T-cell (primary cell): ENCODE measurements around the gene HLA-DMB. TPM values are rescaled to one million over a fixed set of nuclear protein-coding genes. Genes with fewer than 3 reads are reported as not detected.

ENCODE experiments used
- ATAC-seq, 4 experiments: fragments of 200-7000 bp in 3 of 4; fragments of 150-1000 bp in 1 of 4; cut with Tn5 transposase; replicated peaks in 1 of 4; 1 replicate in 3 of 4; 2 replicates in 1 of 4; pipeline ENCODE4 v1.10.0; 2021; ENCODE audit warnings: moderate library complexity in 3 of 4, mild to moderate bottlenecking in 2 of 4, moderate number of reproducible peaks in 1 of 4
- CTCF ChIA-PET, 2 donors: fragments of 300-600 bp; sonication (Branson Sonifier 250); formaldehyde crosslinking; loops; one replicate each; lab custom pipeline; 2022; ENCODE audit warnings: antibody characterized with exemption in 2 of 2; lab: Charles Lee
- POLR2A ChIA-PET, 2 donors: fragments of 300-600 bp; sonication (Branson Sonifier 250); formaldehyde crosslinking; loops; one replicate each; lab custom pipeline; 2022; ENCODE audit warnings: antibody characterized with exemption in 2 of 2; lab: Charles Lee
- DNase-seq, 35 experiments: peaks; one replicate each; pipeline versions ENCODE4 v3.0.0 to v3.0.0-alpha.2; 2013 to 2023
- H3K27ac ChIP-seq: one replicate; pipeline ENCODE4 v1.5.1; 2013; ENCODE audit warnings: low read length
- H3K27me3 ChIP-seq, 2 experiments: replicated peaks in 1 of 2; 1 replicate in 1 of 2; 2 replicates in 1 of 2; pipeline versions ENCODE4 v1.6.1 to v1.7.0; 2013; ENCODE audit warnings: low read length in 1 of 2, mixed read lengths in 1 of 2; ENCODE audit not compliant: control insufficient read depth in 2 of 2, insufficient read depth in 2 of 2; ENCODE audit errors: extremely low read depth in 1 of 2
- H3K36me3 ChIP-seq, 2 donors: 1 replicate in 1 of 2; 2 replicates in 1 of 2; pipeline versions ENCODE4 v1.6.1 to v1.7.0; 2013; ENCODE audit warnings: low read length in 1 of 2; ENCODE audit not compliant: control insufficient read depth in 2 of 2, insufficient read depth in 1 of 2; ENCODE audit errors: extremely low read depth in 1 of 2
- H3K4me1 ChIP-seq, 2 experiments: 1 replicate in 1 of 2; 2 replicates in 1 of 2; pipeline versions ENCODE4 v1.6.1 to v1.7.0; 2013; ENCODE audit warnings: low read length in 2 of 2, mixed read lengths in 1 of 2; ENCODE audit not compliant: insufficient read depth in 2 of 2, control insufficient read depth in 1 of 2; ENCODE audit errors: extremely low read depth in 1 of 2
- H3K4me3 ChIP-seq, 2 donors: 1 replicate in 1 of 2; 2 replicates in 1 of 2; pipeline versions ENCODE4 v1.5.1 to v1.7.0; 2013; ENCODE audit warnings: mild to moderate bottlenecking in 2 of 2, low read length in 1 of 2, moderate library complexity in 1 of 2; ENCODE audit not compliant: control insufficient read depth in 1 of 2; ENCODE audit errors: extremely low read depth in 1 of 2
- H3K9me3 ChIP-seq: 2 replicates; pipeline ENCODE4 v1.7.0; 2013
- H3K27ac Mint-ChIP-seq, 2 donors: one replicate each; pipeline ENCODE4 v1.8.0; 2020 to 2021; ENCODE audit warnings: mild to moderate bottlenecking in 2 of 2, mixed read lengths in 2 of 2
- H3K27me3 Mint-ChIP-seq, 2 donors: one replicate each; pipeline ENCODE4 v1.8.0; 2021 to 2022; ENCODE audit warnings: mixed read lengths in 2 of 2
- H3K36me3 Mint-ChIP-seq: one replicate; pipeline ENCODE4 v1.8.0; 2021; ENCODE audit warnings: mixed read lengths
- H3K4me1 Mint-ChIP-seq, 3 donors: one replicate each; pipeline ENCODE4 v1.8.0; 2020 to 2022; ENCODE audit warnings: mixed read lengths in 3 of 3, mild to moderate bottlenecking in 1 of 3
- H3K4me3 Mint-ChIP-seq, 3 donors: one replicate each; pipeline ENCODE4 v1.8.0; 2020 to 2022; ENCODE audit warnings: mild to moderate bottlenecking in 3 of 3, mixed read lengths in 3 of 3, moderate library complexity in 3 of 3
- H3K9me3 Mint-ChIP-seq, 3 donors: one replicate each; pipeline ENCODE4 v1.8.0; 2020 to 2022; ENCODE audit warnings: mixed read lengths in 3 of 3
- WGBS: methylation state at CpG from one replicate; pipeline ENCODE4 v1.1.5; 2013; ENCODE audit warnings: missing lambda C conversion rate; ENCODE audit not compliant: insufficient coverage; 5-methylcytosine and 5-hydroxymethylcytosine counted together
- total RNA-seq, 35 experiments: library from RNA in 6 of 35; stranded (reverse) in 6 of 35; fragments of 120-200 nt in 1 of 35; gene quantifications; one replicate each; pipeline versions ENCODE4 v1.2.1 to v1.2.4 and lab custom pipeline; 2013 to 2026

The HLA-DMB gene
- total RNA-seq, 5 donors from 2014 or later (not counting 1 experiment from before 2014, with no cell fraction given): 8.8 to 30.6 (median 10.6) TPM

- peaks cover 34 to 70% (median 45%) of the 10 kb centered on the region in 3 donors for H3K4me1 Mint-ChIP-seq
- H3K4me1 ChIP-seq: peaks cover 20 to 52% of the 10 kb centered on the region in 2 experiments
Measured at GRCh38 chr6:32973144-32974015, 32.6 kb upstream of the HLA-DMB start.

GRCh38 chr6:32972353-32973143 is 31.7 kb upstream of the HLA-DMB start:
- H3K36me3 Mint-ChIP-seq: peaks cover 56% of the 10 kb centered on the region
- H3K4me1 Mint-ChIP-seq: peaks cover 30 to 69% (median 40%) of the 10 kb centered on the region in 3 donors
- peak overlapping the region; percentile 99 for H3K27ac Mint-ChIP-seq
- H3K4me1 ChIP-seq: peaks cover 20 to 45% of the 10 kb centered on the region in 2 experiments
- under 1% methylated on average over 70 of the region's 70 CpGs for WGBS
- peak overlapping the region; percentile 72 to 89 for H3K4me3 ChIP-seq
- ChIA-PET POLR2A (interaction anchor here (0.5 to 3.4 kb wide), 37 partner anchors 8 to 1916 kb away, joined by 3 to 49 read pairs (median 7); partner anchors contain the start of genes HLA-DMA (in 2 of the 2), HLA-DMB (in 2 of the 2), HLA-DPB1 (in 2 of the 2) and PSMB8 (in 2 of the 2)), CTCF (interaction anchor here (0.5 to 14.4 kb wide), 17 partner anchors 9 to 1429 kb away, joined by 3 to 207 read pairs (median 8); partner anchors contain the start of genes GPSM3 (in 1 of the 2), HLA-DMA (in 1 of the 2), HLA-DMB (in 1 of the 2) and HLA-DPA1 (in 1 of the 2))
- H3K27me3 Mint-ChIP-seq: no peaks in the 10 kb centered on the region
- no peaks in the 10 kb centered on the region for H3K9me3 Mint-ChIP-seq
- peak in 30 of 35 experiments; percentile 30 to 72 (median 53) for DNase-seq
- H3K4me3 Mint-ChIP-seq: peak overlapping the region; percentile 96 to 99 (median 99)
- peak overlapping the region; percentile 85 for H3K27ac ChIP-seq
- ATAC-seq: peak; percentile 9 to 21 (median 9)
- peaks cover 0 to 4% of the 10 kb centered on the region in 2 experiments for H3K27me3 ChIP-seq
- H3K9me3 ChIP-seq: no peaks in the 10 kb centered on the region
- H3K36me3 ChIP-seq: peaks cover 0 to 35% of the 10 kb centered on the region in 2 donors

More at GRCh38 chr6:32973144-32974015, 32.6 kb upstream of the HLA-DMB start:
- Histone ChIP-seq H3K9me3 (no peaks in the 10 kb centered on the region), H3K36me3 (peaks cover 0 to 43% of the 10 kb centered on the region in 2 donors), H3K27me3 (peaks cover 0 to 4% of the 10 kb centered on the region in 2 experiments), H3K27ac (peak overlapping the region; percentile 85), H3K4me3 (peak overlapping the region; percentile 72 to 89)
- peak in 27 of 35 experiments; percentile 25 to 87 (median 51) for DNase-seq
- Mint-ChIP-seq H3K27me3 (no peaks in the 10 kb centered on the region), H3K9me3 (no peaks in the 10 kb centered on the region), H3K4me3 (peak overlapping the region; percentile 96 to 99 (median 99)), H3K27ac (peak overlapping the region; percentile 99), H3K36me3 (peaks cover 64% of the 10 kb centered on the region)
- CTCF ChIA-PET: interaction anchor here in 1 of 2 donors (0.5 to 14.4 kb wide), 7 partner anchors 10 to 1429 kb away, joined by 3 to 207 read pairs (median 14); partner anchors contain the start of genes HLA-DMA, HLA-DPB1, PSMB9 and TAP1
- WGBS: under 1% methylated on average over 21 of the region's 23 CpGs
- ATAC-seq: no peak
- POLR2A ChIA-PET: interaction anchor here (0.6 to 3.4 kb wide), 7 partner anchors 11 to 534 kb away, joined by 3 to 49 read pairs (median 10); partner anchors contain the start of genes HLA-DMA (in 2 of the 2), PSMB9 (in 1 of the 2), TAP1 (in 1 of the 2) and TAP2 (in 1 of the 2)

GRCh38 chr6:32971581-32972352 is 30.9 kb upstream of the HLA-DMB start:
- ATAC-seq (peak; percentile 60 to 62 (median 60)), DNase-seq (peak; percentile 99 to 100 (median 100))
- Mint-ChIP-seq H3K27ac (peak overlapping the region; percentile 99), H3K36me3 (peaks cover 48% of the 10 kb centered on the region), H3K27me3 (no peaks in the 10 kb centered on the region), H3K4me1 (peaks cover 30 to 69% (median 40%) of the 10 kb centered on the region in 3 donors), H3K4me3 (peak overlapping the region; percentile 96 to 99 (median 99)), H3K9me3 (no peaks in the 10 kb centered on the region)
- H3K4me1 ChIP-seq: peaks cover 22 to 45% of the 10 kb centered on the region in 2 experiments
- CTCF ChIA-PET: interaction anchor here (0.5 to 14.4 kb wide), 21 partner anchors 8 to 1109 kb away, joined by 3 to 207 read pairs (median 4); partner anchors contain the start of genes TAP1 (in 2 of the 2), GPSM3 (in 1 of the 2), HLA-DMA (in 1 of the 2) and HLA-DMB (in 1 of the 2)
- peak overlapping the region; percentile 72 to 89 for H3K4me3 ChIP-seq
- 0% methylated on average over 44 of the region's 58 CpGs for WGBS
- H3K27ac ChIP-seq: peak overlapping the region; percentile 92
- no peaks in the 10 kb centered on the region for H3K9me3 ChIP-seq
- POLR2A ChIA-PET: interaction anchor here (0.5 to 3.4 kb wide), 58 partner anchors 8 to 1917 kb away, joined by 3 to 49 read pairs (median 5); partner anchors contain the start of genes HLA-DMA (in 2 of the 2), HLA-DMB (in 2 of the 2), HLA-DPB1 (in 2 of the 2) and PSMB8 (in 2 of the 2)
- H3K27me3 ChIP-seq: peaks cover 0 to 4% of the 10 kb centered on the region in 2 experiments
- peaks cover 0 to 27% of the 10 kb centered on the region in 2 donors for H3K36me3 ChIP-seq

GRCh38 chr6:32971242-32971580 is 30.4 kb upstream of the HLA-DMB start:
- CTCF ChIA-PET: interaction anchor here (0.6 to 14.4 kb wide), 14 partner anchors 9 to 132 kb away, joined by 3 to 207 read pairs (median 10); partner anchors contain the start of genes HLA-DMA (in 1 of the 2), HLA-DMB (in 1 of the 2), PSMB9 (in 1 of the 2) and TAP1 (in 1 of the 2)
- H3K27ac Mint-ChIP-seq: peak overlapping the region; percentile 99
- H3K27me3 Mint-ChIP-seq: no peaks in the 10 kb centered on the region
- H3K4me3 Mint-ChIP-seq: peak overlapping the region; percentile 96 to 99 (median 99)
- Histone ChIP-seq H3K27ac (peak overlapping the region; percentile 92), H3K36me3 (peaks cover 0 to 22% of the 10 kb centered on the region in 2 donors), H3K4me1 (peaks cover 23 to 42% of the 10 kb centered on the region in 2 experiments), H3K4me3 (peak overlapping the region; percentile 72 to 88), H3K27me3 (peaks cover 0 to 4% of the 10 kb centered on the region in 2 experiments), H3K9me3 (no peaks in the 10 kb centered on the region)
- 0% methylated on average over 15 of the region's 15 CpGs for WGBS
- peaks cover 30 to 69% (median 40%) of the 10 kb centered on the region in 3 donors for H3K4me1 Mint-ChIP-seq
- ATAC-seq (no peak), DNase-seq (no peak)
- H3K36me3 Mint-ChIP-seq: peaks cover 43% of the 10 kb centered on the region
- H3K9me3 Mint-ChIP-seq: no peaks in the 10 kb centered on the region
- POLR2A ChIA-PET: interaction anchor here (0.5 to 3.4 kb wide), 50 partner anchors 8 to 1918 kb away, joined by 3 to 49 read pairs (median 6); partner anchors contain the start of genes HLA-DMA (in 2 of the 2), HLA-DMB (in 2 of the 2), HLA-DPB1 (in 2 of the 2) and PSMB8 (in 2 of the 2)
